CD4-positive, alpha-beta T cell treated with Interferon gamma for 1 hour (primary cell): ENCODE results near the gene INPP5A.

Experiments used
- DNase-seq: peaks from one replicate; pipeline ENCODE4 v3.0.0-alpha.2; 2020

The INPP5A gene

DNA sequence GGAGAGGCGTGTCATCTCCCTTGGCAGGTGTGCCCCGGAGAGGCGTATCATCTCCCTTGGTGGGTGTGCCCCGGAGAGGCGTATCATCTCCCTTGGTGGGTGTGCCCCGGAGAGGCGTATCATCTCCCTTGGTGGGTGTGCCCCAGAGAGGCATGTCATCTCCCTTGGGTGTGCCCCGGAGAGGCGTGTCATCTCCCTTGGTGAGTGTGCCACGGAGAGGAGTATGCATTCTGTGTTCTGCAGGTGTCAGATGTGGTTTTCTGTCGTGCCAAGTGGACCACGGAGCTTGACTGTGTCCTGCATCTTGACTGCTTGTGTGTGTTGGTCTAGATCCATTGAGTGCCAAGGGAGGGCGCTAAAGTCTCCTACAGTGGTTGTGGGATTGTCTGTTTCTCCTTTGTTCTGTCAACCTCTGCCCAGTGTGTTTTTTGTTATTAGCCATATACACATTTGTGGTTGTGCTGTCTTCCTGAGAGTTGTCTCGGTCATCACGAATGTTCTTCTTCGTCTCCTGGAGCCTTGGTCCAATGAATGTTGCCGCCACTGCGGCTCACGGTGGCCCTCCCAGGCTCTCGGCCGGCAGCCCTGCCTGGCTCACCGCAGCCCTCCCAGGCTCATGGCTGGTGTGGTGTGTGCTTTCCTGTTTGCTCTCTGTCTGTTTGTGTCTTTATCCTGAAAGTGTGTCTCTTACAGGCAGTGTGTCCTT, 96.8 kb downstream of the INPP5A start:
- DNase-seq, result peak; percentile 37

DNA sequence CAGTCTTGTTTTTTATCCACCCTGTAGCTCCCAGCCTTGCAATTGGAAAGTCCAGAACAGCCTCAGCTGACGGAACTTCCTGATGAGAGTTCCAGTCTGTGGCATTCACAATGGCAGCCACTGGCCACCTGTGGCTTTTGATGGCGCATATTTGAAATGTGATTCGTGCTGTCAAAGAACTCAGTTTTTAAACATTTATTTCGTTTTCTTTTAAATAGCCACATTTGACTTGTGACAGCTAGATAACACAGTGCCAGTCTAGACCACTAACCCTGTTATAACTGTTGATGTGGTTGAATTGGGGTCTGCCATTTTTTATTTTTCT, 97.3 kb downstream of the INPP5A start:
- DNase-seq, result no peak

DNA sequence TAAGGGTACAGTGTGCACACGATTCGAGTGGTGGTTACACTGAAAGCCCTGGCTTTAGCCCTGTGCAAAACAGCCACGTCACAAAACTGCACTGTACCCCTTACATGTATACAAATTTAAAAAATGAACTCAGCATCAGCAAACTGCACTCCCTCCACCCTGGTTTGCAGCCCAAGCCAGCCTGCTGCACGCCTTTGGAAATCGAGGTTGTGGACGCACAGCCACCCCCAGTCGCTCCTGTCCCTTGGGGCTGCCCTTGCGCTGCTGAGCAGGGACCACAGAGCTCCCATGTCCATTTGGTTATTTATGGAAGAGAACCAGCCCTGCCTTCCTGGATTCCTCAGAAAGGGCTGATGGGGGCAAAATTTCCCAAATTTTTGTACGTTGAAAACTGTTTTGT, 98.8 kb downstream of the INPP5A start:
- no peak for DNase-seq

DNA sequence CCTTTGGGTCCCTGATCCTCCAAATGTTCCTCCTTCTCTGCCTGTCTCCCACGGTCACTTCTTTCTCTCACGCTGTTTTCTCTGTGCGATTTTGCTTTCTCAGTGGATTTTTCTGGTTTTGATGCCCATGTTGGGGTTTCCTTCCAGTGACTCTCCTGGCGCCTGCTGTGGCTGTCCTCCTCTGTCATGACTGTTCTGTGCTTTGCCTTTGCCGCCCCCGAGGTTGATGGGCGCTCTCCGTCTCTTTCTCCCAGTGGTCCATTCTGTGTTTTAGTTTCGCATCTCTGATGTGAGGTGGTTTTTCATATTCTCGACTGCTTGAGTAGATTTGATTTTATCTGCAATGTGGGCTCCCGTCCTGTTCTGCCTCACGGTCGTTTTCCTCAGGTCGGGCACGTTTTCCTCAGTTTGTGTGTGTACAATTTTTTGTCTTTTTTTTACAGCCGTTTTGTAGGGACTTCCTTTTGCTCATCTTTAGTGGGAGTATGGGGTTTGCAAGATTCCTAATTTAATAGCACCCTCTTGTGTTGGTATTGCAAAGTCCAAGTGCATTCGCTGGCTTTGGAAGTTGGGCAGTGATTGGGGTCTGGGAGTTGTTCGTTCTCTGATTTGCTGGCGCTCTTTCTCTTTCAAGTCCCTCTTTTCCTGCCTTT, 100.0 kb downstream of the INPP5A start:
- DNase-seq, result no peak

DNA sequence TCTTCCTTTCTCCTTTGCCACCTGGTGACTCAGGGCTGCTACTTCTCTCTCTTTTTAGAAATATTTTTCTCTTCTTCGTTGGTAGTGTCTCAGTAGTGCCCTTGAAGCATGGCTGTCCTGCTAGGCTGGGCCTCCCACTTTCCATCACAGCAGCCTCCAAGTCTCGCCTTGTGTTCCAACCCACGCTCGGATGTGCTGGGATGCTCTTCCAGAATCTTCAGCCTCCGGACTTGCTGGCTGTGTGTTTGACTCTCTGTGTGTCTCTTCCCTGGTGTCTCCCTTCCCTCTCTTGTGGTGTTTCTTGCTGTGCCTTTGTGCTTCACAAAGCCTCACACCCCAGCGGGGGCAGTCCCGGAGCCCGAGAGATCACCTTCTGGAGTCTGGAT, 100.5 kb downstream of the INPP5A start:
- no peak for DNase-seq

DNA sequence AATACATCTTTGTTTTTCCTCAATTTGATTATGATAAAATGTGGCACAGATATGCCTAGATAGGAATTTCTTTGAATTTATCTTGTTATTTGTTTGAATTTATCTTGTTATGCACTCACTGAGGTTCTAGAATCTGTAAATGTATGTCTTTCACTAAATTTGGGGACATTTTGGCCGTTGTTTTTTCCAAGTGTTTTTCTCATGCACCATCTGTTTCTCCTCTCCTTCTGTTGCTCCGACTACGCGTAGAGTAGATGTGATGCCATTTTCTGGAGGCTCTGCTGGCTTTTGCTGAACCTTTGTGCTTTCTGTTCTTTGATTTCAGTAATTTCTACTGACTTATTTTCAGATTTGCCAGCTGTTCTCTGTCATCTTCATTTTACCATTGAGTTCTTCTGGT, 101.9 kb downstream of the INPP5A start:
- no peak for DNase-seq

DNA sequence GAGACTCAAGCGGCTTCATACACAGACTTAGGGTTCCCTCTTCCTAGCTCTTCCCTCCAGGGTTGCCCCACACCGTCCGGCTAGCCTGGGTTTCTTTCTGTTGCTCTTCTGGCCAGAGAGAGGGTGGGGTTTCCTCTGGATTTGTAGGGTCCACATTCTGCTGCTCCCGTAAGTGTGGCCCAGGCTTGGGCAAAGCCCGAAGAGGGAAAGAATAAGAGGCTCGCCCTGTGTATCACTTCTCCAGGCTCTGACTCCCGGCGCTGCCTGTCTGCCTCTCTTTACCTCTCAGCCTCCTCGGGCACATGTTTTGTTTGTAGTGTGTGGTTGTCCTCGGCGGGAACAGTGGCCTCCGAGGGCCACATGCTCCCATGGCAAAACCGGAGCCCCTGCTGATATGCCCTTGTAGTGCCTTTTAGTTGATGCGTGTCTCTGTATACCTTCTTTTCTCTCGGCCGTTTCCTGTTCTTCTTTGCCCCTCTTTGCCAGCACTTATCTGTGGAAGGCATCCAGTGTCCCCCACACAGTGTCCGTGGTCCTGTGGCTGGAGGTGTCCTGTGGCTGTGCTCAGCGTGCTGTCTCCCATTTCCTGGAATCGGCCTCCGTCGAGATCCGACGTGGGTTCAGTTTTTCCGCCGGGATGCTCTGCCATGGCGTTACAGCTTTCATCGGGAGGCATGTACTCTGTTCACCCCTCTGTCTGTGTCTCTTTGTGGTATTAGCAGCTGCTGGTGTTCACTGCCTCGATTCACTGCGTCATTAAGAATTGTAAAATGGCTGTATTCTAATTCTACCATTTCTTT, 102.9 kb downstream of the INPP5A start:
- DNase-seq, result no peak

DNA sequence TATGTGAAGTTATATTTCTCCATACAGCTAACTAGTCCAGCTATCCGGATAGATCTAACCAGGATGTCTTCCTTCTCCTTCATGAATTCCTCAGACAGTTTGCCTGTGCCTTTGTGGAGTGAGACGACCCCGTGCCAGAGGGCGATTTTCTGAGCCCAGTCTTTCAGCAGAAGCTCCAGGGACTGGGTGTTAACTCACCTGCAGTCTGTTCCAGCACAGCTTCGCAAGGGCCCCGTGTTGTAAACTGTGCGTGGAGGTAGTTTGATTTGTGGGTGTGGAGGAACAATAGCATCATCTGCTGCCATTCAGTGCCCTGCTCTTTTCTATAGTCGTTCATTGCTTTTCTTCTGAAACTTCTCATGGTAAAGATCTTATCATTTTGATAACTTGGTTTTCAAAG, 103.8 kb downstream of the INPP5A start:
- DNase-seq, result no peak

DNA sequence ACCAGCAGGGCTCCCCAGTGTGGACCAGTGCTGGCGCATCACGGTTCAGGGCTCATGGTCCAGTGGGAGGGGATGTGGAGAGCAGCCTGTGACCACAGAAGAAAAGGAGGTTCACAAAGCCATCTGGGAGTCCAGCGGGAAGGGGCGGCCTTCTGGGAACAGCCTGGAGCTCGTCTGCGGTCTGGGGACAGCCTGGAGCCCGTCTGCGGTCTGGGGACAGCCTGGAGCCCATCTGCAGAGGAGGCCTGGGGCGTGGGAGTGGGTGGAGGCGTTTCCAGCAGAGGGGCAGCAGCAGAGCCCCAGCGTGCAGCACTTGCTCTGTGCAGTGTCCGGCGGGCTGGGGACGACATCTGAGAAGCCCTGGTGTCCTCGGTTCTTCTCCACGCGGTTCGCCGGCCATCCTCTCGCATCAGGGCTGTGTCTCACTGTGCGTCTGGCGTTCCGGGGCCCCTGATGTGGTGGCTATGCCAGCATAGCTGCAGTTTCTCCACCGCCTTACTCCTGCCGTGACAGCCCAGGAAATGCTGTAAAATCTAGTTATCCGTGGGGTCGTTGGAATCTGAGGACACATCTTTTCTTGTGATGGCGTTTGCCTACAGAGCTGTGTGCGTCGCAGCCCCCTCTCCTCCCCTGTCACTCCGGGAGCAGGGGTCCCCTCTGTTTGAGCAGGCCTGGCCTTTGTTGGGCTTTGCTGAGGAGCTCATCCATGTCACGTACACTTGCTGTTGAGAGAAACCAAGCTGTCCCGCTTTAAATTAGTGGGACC, 104.6 kb downstream of the INPP5A start:
- DNase-seq, result no peak

DNA sequence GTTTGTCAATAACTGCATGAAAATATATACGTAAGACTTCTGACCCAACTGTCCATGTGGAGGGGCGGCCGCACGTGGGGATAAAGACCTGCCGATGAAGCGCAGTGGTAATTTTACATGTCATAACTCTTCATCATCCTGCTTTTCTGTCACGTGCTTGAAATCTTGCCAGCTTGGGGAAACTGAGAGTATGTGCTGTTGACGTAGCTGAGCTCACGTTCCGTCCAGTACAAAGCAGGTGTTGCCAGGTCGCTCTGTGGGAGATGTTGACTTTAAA, 105.1 kb downstream of the INPP5A start:
- no peak for DNase-seq

DNA sequence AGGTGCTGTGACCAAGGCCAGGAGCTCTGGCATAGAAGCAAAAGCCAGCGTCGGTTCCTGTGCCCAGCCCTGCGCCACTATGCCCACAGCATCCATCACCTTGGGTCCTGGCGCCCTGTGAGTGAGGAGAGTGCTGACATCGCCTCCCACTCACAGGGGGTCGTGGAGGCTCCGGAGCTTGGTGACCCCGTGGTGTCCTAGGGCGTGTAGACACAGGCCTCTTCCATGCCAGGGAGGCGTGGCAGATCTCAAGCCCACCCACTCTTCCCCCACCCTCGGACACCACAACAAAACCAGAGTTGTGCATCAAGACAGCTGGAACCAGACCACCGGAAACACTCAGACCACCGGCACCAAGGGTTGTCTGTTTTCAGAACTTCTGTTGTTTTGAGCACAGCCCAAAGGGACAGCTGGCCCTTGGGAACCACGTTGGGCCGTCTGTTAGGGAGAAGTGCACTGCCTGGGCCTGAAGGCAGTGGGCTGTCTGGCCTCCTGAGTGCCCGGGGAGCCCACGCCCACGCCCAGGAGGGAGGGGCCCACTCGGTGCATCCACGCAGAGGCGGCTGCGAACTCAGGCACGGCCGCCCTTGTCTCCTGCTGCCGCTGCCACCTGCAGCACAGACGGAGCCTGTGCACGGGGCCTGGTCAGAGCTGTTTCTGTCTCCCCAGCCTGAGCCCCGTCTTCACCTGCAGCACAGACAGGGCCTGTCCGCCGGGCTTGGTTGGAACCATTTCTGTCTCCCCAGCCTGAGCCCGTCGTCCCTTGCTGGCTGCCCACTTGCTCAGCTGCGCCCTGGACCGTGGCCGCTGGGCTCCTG, 106.3 kb downstream of the INPP5A start:
- DNase-seq, result no peak

DNA sequence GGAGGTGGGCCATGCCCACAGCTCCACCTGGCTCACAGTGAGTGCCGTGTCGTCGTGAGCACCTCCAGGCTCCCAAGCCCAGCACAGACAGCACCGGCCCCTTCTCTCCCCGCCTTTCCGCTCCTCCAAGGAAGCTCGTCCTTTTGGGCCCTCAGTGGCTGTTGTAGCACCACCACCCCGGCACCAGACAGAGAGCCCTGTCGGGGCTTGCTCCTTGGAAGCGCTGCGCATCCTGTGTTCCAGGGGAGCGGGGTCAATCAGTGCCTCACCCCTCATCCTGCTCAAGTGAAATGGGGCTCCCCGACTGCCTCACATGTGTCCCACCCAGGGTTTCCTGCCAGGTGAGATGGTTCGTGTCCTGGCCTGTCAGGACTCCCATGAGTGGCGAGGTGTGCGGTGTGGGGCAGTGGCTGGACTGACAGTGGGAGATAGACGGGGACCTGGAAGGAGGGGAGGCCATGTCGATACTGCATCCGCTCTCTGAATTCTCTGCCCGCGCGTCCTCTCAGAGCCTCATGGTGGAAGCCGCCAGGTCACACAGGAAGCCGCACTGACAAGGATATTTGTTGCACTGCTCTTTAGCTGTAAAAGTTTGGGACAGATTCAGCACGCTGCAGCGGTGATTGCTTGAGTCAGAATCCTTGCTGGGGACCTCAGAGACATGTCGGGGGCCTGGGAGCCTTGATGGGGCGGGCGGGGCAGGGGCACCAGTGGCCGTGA, 107.1 kb downstream of the INPP5A start:
- DNase-seq, result no peak

DNA sequence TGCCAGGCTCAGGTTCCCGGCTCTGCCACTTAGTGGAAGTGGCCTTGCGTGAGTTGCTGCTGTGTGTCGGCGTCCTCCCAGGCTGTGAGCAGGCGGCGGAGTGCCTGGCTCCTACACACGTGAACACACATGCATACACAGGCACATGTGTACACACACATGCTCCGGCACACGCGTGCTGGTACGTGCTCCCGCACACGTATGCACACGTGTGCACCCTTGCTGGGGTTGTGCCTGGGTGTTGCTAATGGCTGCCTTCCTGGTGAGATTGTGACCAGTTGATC, 107.6 kb downstream of the INPP5A start:
- no peak for DNase-seq

DNA sequence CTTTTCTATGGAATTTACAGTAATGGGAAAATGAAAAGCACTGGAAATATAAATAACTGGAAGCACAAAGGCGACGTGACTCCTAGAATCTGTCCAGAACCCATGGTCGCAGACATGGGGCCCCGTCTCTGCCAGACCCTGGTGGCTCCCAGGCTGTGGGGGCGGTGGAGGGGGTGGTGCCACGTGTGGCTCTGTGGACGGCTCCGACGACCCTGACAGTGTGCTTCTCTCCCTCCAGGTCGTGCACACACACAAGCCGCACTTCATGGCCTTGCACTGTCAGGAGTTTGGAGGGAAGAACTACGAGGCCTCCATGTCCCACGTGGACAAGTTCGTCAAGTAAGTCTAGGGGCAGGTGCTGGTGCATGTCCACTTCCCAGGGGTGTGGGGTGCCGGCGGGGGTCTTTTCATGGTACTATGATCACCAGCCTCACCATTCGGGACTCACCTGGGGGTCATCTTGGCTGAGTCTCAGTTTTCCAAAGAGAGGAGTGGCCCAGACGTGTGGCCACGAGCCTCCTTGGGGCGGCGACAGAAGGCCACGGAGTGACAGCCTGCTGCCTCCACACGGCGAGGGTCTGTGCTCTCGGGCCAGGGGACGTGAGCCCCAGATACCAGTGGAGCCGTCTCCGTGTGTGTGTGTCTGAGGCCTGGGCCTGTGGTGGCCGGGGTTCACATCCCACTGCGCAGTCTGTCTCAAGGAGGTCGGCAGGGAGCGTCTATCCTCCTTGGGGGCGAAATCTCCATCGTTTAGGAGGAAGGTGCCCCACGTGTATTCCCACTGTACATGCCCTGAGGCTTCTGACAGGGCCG, 108.2 kb downstream of the INPP5A start:
- no peak for DNase-seq

DNA sequence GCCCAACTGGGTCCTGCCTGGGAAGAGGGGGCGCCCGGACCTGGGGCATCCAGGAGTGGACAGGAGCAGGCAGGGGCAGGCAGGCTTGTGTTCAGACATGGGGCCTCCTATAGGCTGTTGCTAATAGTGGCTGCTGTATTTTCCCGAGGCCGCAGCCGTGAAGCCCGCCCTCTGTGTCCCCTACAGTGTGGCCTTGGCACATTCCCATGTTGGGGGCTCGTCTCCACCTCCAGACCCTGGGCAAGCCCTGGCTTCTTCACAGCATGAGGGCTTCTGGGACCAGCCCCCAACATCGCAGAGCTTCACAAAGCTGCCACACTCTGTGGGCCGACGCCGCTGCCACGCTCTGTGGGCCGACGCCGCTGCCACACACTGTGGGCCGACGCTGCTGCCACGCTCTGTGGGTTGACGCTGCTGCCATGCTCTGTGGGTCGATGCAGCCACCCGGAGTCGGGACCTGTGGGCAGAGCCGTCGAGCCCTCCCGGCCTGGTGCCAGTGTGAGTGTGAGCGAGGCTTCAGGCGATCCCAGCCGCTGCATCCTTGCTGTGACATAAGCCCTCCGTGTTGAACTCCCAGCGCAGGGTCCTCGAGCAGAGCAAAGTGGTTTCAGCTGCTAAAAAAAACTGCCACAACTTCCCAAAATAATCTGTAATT, 109.0 kb downstream of the INPP5A start:
- no peak for DNase-seq

DNA sequence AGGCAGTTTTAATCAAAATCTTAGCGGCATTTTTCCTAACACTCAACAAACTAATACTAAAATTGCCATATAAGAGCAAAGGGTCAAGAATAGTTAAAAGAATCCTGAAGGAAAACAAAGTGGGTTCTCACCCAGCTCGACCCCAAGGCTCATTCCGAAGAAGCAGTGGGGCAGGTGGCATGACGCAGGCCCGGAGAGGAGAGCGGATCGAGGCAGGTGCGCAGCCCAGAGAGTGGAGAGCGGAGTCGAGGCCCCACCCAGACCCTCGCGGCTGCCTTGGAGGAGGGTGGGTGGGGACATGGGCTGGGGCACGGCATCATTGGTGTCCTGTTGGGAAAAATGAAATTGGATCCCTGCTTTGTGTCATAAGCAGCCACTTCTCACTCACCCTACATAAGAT, 109.8 kb downstream of the INPP5A start:
- no peak for DNase-seq

DNA sequence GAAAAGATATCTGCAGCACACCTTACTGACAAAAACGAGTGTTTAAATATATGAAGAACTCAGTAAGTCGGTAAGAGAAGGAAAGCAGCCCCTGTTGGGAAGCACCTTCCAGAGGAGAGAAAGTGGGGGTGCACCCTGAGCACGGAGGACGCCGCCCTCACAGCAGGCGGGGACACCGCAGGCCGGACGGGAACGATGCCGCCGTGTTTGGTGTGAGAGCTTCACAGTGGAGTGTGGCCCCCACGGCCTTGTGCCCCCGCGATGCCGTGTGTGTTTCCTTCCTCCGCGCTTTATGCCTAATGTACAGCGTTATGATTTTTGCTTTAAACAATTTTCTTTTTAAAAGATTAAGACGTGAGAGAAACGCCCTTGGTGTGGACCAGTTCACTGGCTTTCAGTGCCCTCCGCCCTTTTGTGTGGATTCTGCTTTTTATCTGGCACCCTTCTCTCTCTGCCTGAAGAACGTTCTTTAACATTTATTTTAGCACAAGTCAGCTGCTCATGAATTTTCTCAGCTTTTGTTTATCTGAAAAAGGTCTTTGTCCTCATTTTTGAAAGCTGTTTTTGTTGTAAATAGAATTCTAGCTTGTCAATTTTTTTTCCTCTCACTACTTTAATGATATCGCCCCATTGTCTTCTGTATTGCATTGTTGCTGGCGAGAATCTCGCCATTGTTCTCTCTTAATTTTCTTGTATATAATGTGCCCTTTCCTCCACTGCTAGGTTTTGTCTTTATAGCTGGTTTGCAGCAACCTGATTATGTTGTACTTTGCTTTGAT, 110.7 kb downstream of the INPP5A start:
- no peak for DNase-seq

DNA sequence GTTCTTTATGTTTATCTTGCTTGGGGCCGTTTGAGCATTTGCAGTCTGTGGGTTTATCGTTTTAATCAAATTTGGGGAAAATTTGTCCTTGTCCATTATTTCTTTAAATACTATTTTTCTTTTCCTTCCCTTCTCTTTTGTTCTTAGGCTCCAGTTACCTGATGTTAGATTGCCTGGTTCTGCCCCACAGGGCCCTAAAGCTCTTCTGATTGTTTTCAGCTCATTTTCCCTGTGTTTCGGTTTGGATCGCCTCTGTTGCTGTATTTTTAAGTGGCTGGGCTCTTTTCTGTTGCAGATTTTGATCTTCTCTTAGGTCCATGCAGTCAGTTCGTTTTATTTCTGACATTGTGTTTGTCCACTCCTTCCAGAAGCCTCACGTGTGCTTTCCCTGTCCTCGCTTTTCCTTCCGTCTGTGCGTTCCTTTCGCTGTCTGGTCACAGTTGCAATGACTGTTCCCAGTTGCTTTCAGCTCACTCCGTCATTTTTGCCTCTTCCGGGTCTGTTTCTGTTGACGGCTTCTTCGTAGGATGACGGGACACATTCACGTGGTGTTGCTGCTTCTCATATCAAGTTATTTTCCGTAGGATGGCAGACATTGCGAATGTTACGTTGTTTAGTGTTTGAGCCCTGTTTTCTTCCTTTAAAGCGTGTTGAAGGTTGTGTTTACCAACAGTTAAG, 111.4 kb downstream of the INPP5A start:
- no peak for DNase-seq

DNA sequence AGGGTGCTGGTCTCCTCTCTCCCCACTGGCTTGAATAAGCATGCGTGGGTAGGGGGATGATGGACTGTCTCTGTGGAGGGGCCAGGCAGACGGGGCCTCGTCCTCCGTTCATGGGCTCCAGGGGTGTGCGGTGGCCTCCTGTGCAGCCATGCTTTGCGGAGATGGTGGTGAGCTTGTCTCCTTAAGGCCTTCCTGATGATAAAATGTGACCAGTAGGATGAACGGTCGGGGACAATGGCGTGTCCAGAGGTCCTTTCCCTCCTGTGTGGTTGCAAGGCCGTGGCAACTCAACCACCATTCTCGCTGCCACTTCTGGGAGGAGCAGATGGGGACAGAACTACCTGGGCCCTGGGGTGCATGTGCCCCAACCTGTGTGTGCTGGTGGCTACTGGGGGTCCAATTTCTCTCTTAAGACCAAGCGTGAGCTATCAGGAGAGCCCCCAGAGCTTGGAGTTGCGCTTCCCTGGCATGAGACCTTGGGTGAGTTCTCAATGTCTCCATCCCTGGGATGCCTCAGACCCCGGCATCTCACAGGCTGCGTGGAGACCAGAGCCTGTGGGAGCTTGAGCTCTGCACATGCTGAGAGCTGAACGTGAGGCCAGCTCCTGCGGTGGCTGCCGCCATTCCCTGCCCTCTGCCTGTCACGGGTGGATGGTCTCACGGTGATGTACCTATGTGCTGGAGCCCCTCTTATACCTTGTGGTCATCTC, 112.2 kb downstream of the INPP5A start:
- no peak for DNase-seq
